AML-193 (cell line): Measurements from ENCODE around the gene OR52M1.
A peak's percentile ranks its signal among the peaks of the same experiment; 100 is the strongest.
"Not testable (repeated sequence)": the region's sequence is repeated elsewhere in the genome, so short reads cannot be mapped to it uniquely, and the experiment has no call there.

Experiments
- DNase-seq, 2 experiments: peaks; one replicate each; lab custom pipeline; 2025; lab: John Stamatoyannopoulos, UW

Gene OR52M1

GRCh38 chr11:4544891-4545290, at the start of gene OR52M1:
TSS of gene OR52M1 (plus strand) at chr11:4545191. CDS start at chr11:4545191, 0 bp downstream.
- DNase-seq: no peak

DNA sequence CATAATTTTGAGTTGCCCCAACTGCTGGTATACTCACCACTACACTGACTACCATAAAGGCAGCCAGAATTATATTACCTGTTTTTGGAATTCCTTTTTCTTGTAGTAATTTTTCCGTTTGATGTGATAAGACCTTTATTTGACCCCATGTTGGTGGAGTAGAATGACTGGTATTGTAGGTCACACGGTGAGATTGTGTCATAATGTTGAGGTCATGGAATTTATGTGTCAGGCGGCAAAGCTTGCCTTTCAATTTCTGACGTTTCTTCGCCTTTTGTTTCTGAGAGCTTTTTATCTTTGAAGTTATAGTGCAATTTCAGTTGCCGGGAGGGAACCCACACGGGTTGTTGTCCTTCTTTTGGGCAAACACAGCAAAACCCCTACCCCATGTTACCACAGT, 49.5 kb upstream of the OR52M1 start:
- no peak for DNase-seq

GRCh38 chr11:4495986-4496385, 49.0 kb upstream of the OR52M1 start:
- no peak for DNase-seq

GRCh38 chr11:4496557-4497248, 48.3 kb upstream of the OR52M1 start:
- DNase-seq: no peak

GRCh38 chr11:4508886-4509285, 36.1 kb upstream of the OR52M1 start:
- DNase-seq: no peak

GRCh38 chr11:4511282-4512245, 33.4 kb upstream of the OR52M1 start:
- no peak for DNase-seq

DNA sequence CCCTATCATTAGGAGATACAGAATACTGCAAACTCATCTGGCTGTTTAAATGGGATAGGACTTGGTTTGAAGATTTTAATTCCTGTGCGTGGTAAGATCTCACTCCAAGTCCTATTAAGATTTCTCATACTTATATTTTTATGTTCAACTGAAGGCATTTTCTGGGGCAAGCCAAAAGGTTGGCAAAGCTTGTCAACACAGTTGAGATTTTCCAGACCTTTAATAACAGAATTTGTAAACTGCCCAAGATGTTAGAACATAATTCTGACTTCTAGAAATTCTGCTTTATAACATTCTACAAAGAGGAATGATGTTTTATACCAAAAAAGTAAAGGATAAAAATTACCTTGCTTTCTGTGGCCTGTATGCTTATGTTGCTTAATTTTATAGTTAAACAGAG, 30.8 kb upstream of the OR52M1 start:
- no peak for DNase-seq

DNA sequence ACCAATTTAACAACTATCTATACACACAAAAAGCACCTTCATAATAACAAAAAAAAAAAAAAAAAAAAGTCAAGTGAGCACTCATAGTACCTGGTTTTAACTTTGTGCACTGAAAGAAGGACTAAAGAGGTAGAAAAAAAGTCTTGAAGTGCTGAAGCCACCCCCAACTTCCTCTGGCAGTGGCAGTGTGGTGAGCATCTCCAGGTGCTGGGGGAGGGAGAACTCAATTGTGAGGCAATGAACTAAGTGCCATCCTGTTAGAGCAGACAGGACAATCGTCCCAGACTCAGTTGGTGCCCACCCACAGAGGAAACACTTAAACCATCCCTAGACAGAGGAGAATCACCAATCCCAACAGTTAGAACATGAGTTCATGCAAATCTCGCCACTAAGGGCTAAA, 22.7 kb upstream of the OR52M1 start:
- DNase-seq: no peak

- no peak for DNase-seq
These were observed 22.2 kb upstream of the OR52M1 start for GRCh38 chr11:4522752-4523151.

GRCh38 chr11:4523666-4524065, 21.3 kb upstream of the OR52M1 start:
- DNase-seq: no peak

GRCh38 chr11:4527926-4528325, 17.1 kb upstream of the OR52M1 start:
- DNase-seq: no peak

GRCh38 chr11:4531686-4532085, 13.3 kb upstream of the OR52M1 start:
- not testable (repeated sequence) for DNase-seq

DNA sequence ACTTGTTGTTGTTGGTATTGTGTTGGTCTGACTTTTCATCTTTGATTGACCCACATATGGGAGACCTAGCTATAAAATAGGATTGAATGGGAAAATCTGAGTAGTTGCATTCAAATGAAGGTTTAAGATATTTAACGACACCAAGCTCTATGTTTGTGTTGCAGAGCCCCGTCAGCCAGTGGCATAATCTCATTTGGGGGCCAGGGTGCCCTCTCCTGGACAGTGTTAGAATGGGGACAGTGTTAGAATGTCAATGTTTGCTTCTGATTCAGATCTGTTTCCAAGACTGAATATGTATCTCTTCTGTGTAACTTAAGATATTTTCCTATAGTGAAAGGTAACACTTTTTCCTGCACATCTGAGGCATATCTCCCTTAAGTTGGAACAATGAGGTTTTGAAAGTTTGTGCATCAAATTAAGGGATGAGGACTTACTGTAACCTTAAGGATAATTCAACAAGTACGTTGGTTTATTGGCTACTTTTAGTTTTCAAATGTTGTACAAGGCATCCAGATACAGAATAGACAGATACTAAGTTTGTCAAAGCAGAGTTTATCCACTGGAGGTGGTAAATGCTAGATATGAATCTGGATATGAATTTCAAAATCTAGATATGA, 5.3 kb upstream of the OR52M1 start:
- DNase-seq: peak; percentile 45 to 57

- no peak for DNase-seq
These were observed 3.9 kb upstream of the OR52M1 start for GRCh38 chr11:4541071-4541470.

- no peak for DNase-seq
These were observed 1.4 kb upstream of the OR52M1 start for GRCh38 chr11:4543561-4543960.

GRCh38 chr11:4546878-4547277, 1.9 kb downstream of the OR52M1 start:
- DNase-seq: no peak

DNA sequence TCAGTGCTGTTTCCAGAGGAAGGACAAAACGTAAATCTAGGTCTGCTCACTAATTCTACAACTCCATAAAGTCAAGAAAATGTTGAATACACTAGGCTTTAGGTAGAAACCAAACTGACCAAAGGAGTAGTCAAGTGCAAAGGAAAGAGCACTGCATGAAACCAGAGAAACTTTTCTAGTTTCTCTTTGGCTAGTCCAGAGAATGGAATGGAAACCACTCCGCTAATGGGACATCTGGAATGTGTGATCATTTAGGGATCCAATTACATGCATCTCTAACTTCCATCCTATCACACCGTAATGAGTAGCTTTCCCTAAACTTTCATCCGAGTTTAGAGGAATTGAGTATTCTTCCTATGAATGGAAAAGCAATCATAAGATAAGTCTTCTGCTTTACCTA, 2.4 kb downstream of the OR52M1 start:
- DNase-seq: no peak

GRCh38 chr11:4551346-4551979, 6.5 kb downstream of the OR52M1 start:
- peak; percentile 31 to 33 for DNase-seq

DNA sequence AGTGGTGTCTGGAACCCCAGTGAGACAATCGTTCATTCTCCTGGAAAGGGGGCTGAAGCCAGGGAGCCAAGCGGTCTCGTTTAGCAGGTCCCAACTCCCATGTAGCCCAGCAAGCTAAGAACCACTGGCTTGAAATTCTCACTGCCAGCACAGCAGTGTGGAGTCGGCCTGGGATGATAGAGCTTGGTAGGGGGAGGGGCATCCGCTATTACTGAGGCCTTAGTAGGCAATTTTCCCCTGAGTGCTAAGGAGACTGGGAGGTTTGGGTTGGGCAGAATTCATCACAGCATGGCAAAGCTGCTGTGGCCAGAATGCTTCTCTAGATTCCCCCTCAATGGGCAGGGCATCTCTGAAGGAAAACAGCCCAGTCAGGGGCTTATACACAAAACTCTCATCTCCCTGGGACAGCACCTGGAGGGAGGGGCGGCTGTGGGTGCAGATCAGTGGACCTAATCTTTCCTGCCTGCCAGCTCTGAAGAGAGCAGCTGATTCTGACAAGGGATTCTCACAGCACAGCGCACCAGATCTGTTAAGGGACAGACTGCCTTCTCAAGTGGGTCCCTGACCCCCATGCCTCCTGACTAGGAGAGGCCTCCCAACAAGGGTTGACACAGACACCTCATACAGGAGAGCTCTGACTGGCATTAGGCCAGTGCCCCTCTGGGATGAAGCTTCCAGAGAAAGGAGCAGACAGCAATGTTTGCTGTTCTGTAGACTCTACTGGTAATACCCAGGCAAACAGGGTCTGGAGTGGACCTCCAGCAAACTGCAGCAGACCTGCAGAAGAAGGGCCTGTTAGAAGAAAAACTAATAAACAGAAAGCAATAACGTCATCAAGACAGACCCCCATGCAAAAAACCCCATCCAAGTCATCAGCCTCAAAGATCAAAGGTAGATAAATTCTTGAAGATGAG, 14.8 kb downstream of the OR52M1 start:
- no peak for DNase-seq

DNA sequence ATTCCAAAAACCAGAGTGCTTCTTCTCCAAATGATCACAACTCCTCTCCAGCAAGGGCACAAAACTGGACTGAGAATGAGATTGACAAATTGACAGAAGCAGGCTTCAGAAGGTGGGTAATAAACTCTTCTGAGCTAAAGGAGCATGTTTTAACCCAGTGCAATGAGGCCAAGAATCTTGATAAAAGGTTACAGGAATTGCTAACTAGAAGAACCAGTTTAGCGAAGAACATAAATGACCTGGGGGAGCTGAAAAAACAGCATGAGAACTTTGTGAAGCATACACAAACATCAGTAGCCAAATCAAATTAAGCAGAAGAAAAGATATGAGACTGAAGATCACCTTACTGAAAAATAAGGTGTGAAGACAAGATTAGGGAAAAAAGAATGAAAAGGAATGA, 15.5 kb downstream of the OR52M1 start:
- no peak for DNase-seq

DNA sequence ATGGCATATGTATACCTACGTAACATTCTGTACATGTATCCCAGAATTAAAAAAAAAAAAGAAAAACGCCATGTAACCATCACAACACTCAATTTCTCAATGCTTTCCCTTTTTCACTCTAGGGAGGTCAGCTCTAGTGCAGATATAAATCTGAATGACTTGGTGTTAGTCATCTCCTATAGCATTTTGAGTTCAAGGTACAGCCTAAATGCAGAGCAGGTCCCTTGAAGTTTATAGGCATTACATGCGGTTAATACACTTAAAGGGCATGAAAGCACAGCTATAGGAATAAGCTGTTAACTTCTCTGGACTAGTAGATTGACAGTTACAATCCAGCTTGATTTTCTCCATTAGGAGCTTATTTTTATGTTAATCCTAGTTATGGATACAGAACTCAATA, 20.4 kb downstream of the OR52M1 start:
- DNase-seq: no peak
